CMK (cell line): Measurements from ENCODE around the gene FAM120A.
"Not testable (repeated sequence)": the region's sequence is repeated elsewhere in the genome, so short reads cannot be mapped to it uniquely, and the experiment has no call there.

Experiments
- DNase-seq: peaks from one replicate; pipeline ENCODE4 v3.0.0-alpha.2; 2010; ENCODE audit warnings: low read depth

Gene FAM120A

GRCh38 chr9:93509084-93509483 is 57.6 kb downstream of the FAM120A start:
- DNase-seq: no peak

DNA sequence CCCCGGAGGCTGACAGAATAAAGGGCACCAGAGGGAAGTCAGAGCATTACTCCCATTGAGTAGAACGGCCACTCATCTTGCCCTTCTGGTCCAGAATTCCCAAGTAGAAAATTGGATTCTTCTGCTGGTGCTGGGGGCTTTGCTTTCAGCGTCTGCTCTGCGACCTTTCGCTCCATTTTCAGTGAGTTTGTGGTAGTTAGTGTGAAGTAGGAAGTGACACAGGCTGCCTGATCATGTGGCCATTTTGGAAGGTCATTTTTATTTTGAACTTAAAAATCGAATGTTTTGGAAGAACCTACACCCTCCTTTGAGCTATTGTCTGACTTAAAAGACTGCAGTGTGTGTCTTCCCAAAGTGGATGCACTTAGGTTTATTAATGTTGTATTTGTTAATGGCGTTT is 58.6 kb downstream of the FAM120A start:
- DNase-seq: no peak

GRCh38 chr9:93511228-93511627 is 59.7 kb downstream of the FAM120A start:
- DNase-seq: not testable (repeated sequence)

DNA sequence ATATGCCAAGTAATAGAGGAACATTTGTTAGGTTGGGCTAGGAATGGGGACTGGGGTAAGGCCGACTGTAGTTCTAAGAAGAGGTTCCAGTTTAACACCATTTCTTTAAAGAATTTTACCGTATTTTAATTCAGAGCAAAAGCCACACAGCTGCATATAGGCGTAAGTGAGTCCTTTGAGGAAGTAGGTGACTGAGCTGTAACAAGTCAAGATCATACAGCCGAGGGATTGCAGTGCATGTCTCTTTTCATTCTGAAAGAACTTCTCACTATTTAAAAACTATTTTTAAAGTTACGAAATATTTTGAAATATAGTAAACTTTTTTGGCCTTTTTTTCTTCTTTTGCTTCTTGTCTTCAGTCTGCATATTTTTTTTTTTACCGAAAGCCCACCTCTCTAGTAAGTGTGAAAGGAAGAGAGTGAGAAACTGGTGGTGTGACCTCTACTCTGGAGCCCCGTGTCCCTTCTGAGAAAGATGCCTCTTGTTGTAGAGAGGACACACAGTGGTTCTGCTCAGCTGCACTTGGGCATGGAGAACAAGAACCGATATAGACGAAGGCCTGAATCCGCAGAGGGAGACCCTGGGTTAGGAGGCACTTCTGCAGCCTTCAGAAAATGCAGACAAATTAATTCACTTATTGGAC is 60.8 kb downstream of the FAM120A start:
- not testable (repeated sequence) for DNase-seq

DNA sequence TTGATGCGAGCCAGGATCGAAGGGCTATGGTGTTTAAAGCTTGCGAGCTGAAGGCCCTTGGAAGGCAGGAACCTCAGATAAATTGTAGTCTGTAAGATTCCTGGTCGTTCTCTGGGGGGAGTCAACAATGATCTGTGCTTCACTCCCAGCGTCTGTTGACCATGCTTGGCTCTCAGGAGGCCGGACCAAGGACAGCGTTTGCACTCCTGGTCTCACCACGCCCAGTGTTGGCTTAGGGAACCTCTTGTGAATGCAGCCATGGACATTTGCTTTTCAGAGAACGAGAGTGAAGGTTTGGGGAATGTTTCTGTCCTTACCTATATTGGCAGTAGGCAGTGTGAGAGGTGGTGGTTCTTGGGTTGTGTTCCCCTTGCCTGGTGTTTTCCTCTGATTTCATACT is 62.1 kb downstream of the FAM120A start:
- DNase-seq: no peak

DNA sequence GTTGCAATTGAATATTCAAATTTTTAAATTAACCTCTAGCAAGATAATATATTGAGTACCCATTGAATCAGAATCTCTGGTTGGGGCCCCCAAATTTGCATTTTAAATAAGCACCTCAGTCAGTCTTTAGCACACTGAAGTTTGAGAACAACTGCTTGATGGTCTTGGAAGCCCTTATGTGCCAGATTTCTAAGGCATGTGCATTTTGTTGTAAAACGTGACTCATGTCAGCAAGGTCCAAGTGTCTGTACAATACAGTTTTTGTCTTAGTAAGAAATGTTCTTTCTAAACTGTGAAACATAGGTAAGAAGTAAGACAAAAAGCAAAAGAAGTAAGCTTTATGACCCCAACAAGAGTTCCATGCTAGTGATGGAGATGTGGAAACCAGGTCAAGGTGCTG is 65.8 kb downstream of the FAM120A start:
- DNase-seq: no peak

DNA sequence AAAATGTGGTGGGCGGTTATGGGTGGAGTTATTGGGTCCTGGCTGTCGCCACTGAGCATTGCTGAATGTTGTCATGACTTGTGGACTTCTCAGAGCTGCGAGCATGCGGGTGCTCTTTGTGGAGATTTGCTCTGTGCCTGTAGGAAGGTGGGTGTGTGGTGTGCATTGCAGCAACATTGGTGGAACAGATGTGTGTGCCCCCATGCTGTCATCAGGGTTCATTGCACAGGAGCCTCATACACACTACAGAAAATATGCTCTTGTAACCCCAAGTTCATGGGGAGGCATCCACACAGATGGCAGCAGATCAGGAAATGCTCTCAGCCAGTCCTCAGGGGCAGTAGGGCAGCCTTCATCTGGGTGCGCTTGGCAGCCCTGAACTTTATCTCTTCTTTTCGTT is 69.0 kb downstream of the FAM120A start:
- no peak for DNase-seq

GRCh38 chr9:93522736-93523135 is 71.3 kb downstream of the FAM120A start:
- no peak for DNase-seq

DNA sequence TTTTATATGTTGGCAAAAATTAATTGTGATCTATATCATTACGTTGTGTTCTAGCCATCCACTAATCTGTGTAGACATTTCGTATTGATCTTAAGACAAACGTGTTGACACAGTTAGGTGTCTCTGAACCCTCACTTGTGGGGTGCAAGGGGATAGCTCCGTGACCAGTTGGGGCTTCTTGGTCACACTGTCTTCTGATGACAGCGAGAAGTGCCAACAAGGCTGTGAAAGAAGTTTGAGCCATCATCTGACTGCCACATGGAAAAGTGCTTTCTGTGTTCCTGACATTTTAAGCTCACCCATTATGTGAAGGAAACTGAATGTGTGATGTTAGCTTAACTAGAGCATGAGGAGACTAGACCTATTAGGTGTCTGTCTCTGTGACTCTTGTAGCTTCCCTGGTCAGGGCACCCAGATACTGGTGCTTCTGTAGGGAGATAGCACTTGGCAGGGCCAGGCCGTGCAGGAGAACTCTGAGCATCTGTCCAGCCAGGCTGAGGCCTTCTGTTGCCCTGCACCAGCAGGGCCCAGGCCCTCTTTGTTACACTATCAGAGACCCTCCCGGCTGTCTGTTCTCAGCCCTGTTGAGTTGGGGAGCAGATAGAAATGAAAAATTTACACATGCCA is 72.1 kb downstream of the FAM120A start:
- DNase-seq: no peak

DNA sequence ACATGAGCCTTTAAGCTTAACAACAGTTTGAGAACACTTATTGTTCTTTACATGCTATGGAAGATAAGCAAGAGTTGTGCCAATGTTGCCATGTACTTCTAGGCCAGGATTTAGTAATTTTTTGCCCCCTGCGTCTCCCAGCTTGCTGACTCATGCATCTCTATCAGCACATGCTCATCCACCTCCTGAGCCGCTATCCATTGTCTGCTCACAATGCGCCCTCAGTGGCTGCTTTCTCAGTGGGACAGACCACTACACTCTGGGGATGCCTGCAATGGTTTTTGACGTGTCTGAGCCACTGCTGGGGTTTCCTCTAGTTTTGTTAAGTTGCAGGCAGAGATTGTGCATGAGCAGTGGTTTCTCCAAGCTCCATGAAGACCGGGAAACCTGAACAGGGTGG is 74.0 kb downstream of the FAM120A start:
- no peak for DNase-seq

GRCh38 chr9:93531374-93531773 is 79.9 kb downstream of the FAM120A start:
- DNase-seq: no peak

- DNase-seq: no peak
Measured at GRCh38 chr9:93532141-93532540, 80.7 kb downstream of the FAM120A start.

GRCh38 chr9:93533863-93534262 is 82.4 kb downstream of the FAM120A start:
- DNase-seq: no peak

- DNase-seq: no peak
Measured at GRCh38 chr9:93536167-93536566, 84.7 kb downstream of the FAM120A start.

- DNase-seq: no peak
Measured at GRCh38 chr9:93536874-93537273, 85.4 kb downstream of the FAM120A start.

GRCh38 chr9:93540305-93540704 is 88.8 kb downstream of the FAM120A start:
- DNase-seq: no peak

GRCh38 chr9:93541005-93541404 is 89.5 kb downstream of the FAM120A start:
- no peak for DNase-seq

GRCh38 chr9:93541581-93542349 is 90.3 kb downstream of the FAM120A start:
- no peak for DNase-seq

DNA sequence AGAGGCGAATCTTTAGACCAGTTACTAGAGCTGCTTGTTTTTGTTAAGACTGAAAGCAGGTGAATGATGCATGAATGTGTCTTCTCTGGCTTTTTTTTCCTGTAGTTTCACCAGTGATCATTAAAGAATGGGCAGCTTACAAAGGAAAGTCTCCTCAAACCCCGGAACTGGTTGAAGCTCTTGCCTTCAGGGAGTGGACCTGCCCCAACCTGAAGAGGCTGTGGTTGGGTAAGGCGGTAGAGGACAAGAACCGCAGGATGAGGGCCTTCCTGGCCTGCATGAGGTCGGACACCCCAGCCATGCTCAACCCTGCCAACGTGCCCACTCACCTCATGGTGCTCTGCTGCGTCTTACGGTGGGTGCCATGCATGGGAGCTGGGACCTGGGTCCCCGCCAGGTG is 91.6 kb downstream of the FAM120A start:
- DNase-seq: no peak

GRCh38 chr9:93546356-93546755 is 94.9 kb downstream of the FAM120A start:
- DNase-seq: no peak

DNA sequence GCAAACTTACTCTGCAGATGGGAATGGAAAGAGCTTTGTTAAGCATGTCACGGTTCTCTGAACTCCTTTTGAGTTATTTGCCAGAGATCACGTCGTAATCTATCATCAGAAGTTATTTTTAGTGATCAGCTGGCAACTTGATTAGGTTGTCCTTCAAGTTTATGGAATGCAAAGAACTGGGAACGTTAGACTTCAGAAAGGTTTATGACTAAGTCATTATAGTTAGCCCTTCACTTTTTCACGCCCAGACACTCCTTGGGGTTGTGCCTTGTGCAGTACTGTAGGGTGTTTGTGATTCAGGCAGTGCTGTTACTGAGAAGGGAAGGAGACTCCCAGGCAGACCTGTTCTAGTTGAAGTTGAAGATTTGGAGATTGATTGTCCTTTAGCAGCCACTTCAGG is 98.1 kb downstream of the FAM120A start:
- DNase-seq: no peak

DNA sequence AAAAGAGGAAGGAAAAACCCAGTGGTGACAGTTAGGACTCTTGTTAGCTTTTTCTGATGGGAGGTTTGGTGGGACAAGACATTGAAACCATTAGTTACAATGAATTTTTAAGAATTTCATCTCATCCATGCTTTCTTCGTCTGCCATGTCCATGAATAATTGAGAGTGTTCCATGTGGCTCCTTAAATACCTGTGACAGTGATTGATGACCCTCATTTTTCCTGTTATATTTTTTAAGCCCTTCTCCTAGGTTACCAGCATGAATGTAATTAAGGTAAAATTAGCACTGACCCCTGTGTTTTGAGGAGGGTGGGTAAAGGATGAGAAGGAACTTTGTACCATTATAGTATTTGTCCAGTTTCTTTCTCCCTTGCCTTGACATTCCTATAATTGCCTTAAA is 101.4 kb downstream of the FAM120A start:
- DNase-seq: no peak

DNA sequence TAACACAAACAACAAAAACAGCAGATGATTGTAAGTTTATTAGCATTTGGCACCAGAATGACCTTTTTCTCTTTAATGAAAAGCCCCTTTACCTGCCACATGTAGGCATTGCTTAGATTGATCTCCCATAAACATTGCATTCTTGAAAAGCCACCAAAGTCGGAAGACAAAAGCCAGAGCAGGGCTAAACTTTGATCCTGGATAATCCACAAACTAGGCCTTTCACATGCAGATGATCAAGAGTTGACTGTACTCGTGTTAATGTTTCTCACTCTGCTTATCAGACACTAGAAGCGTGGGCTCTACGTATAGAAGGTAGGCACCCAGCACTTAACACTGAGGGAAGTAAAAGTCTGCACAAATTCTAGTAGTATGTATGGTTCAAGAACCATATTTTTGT is 103.9 kb downstream of the FAM120A start:
- DNase-seq: no peak
